DMS153 treated with DMSO at 0.1 percent for 48 hours (cell line): ENCODE results near the gene PRR29.
"Not testable (repeated sequence)": the region's sequence is repeated elsewhere in the genome, so short reads cannot be mapped to it uniquely, and the experiment has no call there.

Experiments
- DNase-seq: peaks from one replicate; lab custom pipeline; 2025; ENCODE audit not compliant: unreplicated experiment; lab: John Stamatoyannopoulos, UW

The PRR29 gene

DNA sequence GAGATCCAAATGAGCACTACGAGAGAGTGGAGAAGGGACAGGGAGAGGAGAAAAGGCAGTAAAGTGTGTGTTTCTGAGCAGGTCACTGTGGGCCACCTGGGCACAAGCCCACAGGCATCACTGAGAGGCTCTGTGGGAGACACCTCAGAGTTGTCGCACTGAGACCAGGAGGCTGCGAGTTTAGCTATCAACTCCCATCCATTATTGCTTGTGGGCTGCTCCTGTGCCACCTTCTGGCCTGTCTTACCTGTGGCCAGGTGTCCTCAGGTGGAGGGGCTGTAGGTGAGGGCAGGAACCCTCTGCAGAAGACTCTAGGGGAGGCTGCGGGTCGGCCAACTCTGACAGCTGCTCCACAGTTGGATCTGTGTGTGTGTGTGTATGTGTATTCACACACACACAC is 2.5 kb upstream of the PRR29 start:
- no peak for DNase-seq

GRCh38 chr17:63996430-63997182 is 1.5 kb upstream of the PRR29 start:
- no peak for DNase-seq

- no peak for DNase-seq
Observed at GRCh38 chr17:63997341-63998048, 656 bp upstream of the PRR29 start.

GRCh38 chr17:63998721-63999679 is 849 bp downstream of the PRR29 start:
- no peak for DNase-seq

GRCh38 chr17:63999680-64000531 is 1.8 kb downstream of the PRR29 start:
- no peak for DNase-seq

DNA sequence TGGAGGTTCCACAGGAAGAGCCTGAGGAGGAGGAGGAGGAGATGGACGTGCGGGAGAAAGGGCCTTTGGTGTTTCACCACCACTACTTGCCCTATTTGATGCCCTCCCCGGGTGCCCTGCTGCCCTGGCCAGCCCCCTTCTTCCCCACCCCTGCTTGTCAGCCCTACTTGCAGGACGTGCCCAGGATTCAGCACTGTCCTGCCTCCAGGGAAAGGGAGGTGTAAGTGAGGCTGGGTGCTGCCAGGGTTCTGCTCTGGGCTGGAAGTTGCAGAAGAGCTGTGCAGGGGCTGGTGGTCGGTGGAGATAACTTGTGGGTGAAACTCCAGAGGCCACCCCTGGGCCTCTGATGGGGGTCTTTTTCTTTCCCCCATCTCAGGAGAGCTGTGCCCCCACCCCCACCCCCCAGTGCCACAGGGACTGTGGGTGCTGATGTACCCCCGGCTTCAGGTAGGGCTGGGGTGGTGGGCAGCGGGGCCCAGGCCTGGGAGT is 3.0 kb downstream of the PRR29 start:
- DNase-seq, result no peak

DNA sequence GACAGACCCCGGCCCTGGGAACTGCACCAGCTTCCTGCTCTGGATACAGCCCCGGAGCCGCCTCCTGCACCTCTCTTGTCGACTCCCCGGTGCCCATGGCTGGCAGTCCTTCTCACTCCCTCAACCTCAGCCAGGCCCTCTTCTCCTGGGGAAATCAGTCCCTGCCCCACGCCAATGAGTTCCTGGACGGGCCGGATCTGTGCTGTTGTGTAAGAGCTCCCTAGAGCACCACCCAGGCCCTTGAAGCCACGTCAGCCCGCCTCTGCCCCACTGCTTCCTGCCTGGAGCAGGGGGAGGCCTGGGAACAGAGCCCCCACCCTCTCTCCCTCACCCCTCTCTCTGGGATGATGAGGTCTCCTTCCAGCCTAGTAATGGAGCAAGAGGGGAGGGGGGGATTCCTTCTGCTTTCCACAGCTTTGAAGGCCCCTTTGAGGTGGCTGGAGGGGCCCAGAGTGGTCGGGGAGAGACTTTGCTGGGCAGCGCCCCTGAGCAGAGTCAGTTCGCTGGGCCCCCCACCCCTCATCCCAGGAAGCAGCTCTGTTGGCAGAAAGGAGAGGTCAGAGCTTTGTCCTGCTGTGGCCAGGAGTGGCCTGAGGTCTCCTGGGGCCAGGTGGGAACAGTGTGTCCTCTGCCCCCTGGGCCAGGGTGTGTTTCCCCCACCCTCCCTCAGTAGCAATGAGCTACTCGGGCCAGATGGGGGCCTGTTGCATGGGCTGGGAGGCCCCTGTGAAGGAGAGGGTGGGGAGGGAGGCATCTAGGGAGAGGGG is 3.8 kb downstream of the PRR29 start:
- no peak for DNase-seq

DNA sequence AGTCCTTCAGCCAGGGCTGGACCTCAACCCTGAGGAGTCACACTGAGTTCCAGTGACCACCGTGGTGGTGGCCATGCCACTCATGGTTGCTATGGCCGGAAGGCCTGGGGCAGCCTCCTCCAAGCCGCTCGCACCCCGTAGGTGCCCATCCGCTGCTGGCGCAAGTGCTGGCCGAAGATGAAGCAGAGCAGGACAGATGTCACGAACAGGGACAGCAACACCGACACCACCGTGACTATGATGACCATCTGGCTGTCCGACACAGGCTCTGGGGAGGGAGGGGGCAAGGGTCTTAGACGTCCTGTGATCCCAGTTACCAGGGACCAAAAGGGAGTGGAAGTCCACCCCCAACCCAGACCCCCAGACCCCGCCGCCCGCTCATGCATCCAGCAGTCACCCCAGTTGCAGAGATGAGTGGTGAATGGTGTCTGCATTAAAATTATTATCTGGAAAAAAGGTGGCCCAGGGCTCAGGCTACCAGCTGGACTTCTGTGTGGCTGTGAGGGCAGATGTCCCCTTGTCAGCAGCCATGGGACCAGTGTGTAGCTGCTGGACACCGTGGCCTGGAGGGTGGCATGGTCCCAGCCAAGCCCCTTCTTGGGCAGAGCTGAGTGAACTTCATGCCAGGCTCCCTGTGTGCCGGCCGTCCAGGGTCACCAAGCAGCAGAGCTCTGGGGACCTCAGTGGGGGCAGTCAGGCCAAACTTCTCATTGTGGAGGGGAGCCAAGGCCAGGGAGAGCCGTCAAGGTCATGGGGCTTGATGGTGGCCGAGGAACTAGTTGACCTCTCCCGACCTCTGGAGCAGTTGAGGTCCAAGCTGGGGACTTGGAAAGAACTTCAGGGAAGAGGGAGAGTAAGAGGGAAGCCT is 4.7 kb downstream of the PRR29 start:
- no peak for DNase-seq

DNA sequence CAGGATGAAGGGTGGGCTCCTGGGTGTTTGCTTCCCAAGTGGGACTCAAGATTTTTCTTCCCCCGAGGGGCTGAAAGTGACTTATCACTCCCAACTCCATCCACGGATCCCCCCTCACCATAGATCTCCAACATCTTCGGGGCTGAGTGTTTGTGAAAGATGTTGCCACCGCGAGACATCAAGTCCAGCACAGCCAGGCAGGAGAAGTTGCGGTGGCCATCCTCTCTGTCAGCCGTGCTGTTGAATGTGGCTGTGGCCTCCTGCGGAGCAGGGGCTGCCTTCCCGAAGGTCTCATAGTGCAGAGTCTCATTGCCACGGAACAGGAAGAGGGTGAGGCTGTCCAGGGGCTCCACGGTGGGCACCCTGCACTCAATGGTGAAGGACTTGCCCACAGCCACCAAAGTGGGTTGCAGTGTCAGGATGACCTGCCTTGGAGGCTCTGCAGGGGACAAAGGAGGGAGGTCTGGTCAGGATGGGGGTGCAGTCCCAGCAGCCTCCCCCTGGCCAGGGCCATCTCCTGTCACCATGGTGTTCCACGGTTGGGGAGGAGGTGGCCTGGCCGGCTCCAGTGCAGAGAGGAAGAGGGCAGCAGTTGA is 5.5 kb downstream of the PRR29 start:
- no peak for DNase-seq

- no peak for DNase-seq
Observed at GRCh38 chr17:64004218-64004770, 6.1 kb downstream of the PRR29 start.

- no peak for DNase-seq
Observed at GRCh38 chr17:64004903-64005733, 7.0 kb downstream of the PRR29 start.

DNA sequence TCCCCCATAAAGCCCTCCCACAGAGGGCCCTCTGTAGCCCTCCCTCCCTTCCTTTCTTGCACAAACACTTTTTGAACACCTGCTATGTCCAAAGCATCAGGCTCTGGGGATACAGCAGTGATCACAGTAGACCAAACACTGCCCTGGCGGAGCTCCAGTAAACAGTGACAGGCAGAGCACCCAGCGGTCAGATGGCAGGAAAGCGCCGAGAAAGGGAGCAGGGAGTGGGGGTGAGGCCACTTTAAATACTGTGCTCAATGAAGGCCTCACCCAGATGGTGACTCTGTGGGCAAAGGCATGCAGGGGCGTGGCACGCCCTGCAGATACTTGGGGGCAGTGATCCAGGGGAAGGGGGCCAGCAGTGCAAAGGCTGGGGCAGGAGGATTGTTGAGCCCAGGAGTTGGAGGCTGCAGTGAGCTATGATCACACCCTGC is 7.6 kb downstream of the PRR29 start:
- DNase-seq, result peak; percentile 58

DNA sequence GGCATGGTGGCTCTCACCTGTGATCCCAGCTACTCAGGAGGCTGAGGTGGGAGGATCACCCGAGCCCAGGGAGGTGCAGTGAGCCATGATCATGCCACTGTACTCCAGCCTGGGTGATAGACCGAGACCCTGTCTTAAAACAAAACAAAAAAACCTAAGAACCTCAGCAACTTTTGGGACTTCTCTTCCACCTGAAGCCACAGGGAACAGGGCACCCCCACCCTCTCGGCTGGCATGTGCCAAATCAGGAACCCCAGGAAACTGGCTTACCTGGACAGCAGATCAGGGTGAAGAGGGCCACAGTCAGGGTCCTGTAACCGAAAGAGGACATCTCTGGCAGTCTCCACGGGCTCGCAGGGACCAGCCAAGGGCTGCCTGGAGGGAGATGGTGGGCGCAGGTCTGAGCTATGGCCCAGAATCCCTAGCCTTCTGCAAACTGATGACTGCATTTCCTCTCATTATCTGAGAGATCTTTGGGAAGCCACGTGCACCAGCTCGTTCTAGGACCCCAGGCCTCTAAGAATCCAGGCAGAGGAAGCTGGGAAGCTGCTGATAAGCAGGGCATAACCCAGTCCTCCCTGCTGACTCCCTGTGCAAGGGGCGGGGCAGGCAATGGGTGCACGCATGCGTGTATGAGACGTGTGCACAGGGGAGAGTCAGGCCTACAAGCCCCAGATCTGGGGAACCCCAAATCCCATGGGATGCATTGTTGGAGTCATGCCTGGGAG is 8.4 kb downstream of the PRR29 start:
- no peak for DNase-seq

GRCh38 chr17:64007089-64007837 is 9.1 kb downstream of the PRR29 start:
- DNase-seq, result not testable (repeated sequence)

GRCh38 chr17:64007838-64008282 is 9.7 kb downstream of the PRR29 start:
- no peak for DNase-seq

GRCh38 chr17:64008346-64008745 is 10.2 kb downstream of the PRR29 start:
- no peak for DNase-seq
